ENCODE results near the gene WDR18. TPM values are rescaled to one million over a fixed set of nuclear protein-coding genes. Genes with fewer than 3 reads are reported as not detected.

Gene WDR18
- total RNA-seq, 1 donor from 2014 or later: 19.4 TPM

GRCh38 chr19:973726-974563 is 10.2 kb upstream of the WDR18 start:
- peaks cover 36% of the 10 kb centered on the region for H3K36me3 ChIP-seq
- no peak overlapping the region for H3K27ac ChIP-seq (replicated peaks)
- peaks cover 13% of the 10 kb centered on the region for H3K9me3 ChIP-seq (replicated peaks)
- H3K4me3 ChIP-seq: no peak overlapping the region
- peaks cover 2% of the 10 kb centered on the region for H3K27me3 ChIP-seq (ENCODE audit: low read depth)
- DNase-seq: no peak
- TF ChIP-seq CTCF (IDR thresholded peaks at IDR 0.05; ENCODE audit: borderline replicate concordance): no peak
- intact Hi-C loops (cut with micrococcal nuclease): no loop called here
- no peaks in the 10 kb centered on the region for H3K4me1 ChIP-seq

GRCh38 chr19:974564-975257 is 9.4 kb upstream of the WDR18 start:
- H3K36me3 ChIP-seq: peaks cover 28% of the 10 kb centered on the region
- H3K4me3 ChIP-seq: no peak overlapping the region
- DNase-seq: no peak
- no peak overlapping the region for H3K27ac ChIP-seq (replicated peaks)
- intact Hi-C loops (cut with micrococcal nuclease): no loop called here
- TF ChIP-seq CTCF (IDR thresholded peaks at IDR 0.05; ENCODE audit: borderline replicate concordance): no peak
- H3K9me3 ChIP-seq (replicated peaks): peaks cover 13% of the 10 kb centered on the region
- no peaks in the 10 kb centered on the region for H3K4me1 ChIP-seq
- peaks cover 8% of the 10 kb centered on the region for H3K27me3 ChIP-seq (ENCODE audit: low read depth)

- Histone ChIP-seq H3K27ac (replicated peaks) (no peak overlapping the region), H3K36me3 (peaks cover 10% of the 10 kb centered on the region), H3K9me3 (replicated peaks) (peaks cover under 1% of the 10 kb centered on the region), H3K4me3 (no peak overlapping the region), H3K4me1 (no peaks in the 10 kb centered on the region), H3K27me3 (ENCODE audit: low read depth) (peaks cover 8% of the 10 kb centered on the region)
- no peak for DNase-seq
- intact Hi-C loops (cut with micrococcal nuclease): no loop called here
- TF ChIP-seq CTCF (IDR thresholded peaks at IDR 0.05; ENCODE audit: borderline replicate concordance): no peak
Observed at GRCh38 chr19:976476-976875, 7.7 kb upstream of the WDR18 start.

- peaks cover 8% of the 10 kb centered on the region for H3K27me3 ChIP-seq (ENCODE audit: low read depth)
- no peak for DNase-seq
- H3K4me1 ChIP-seq: no peaks in the 10 kb centered on the region
- intact Hi-C loops (cut with micrococcal nuclease): no loop called here
- TF ChIP-seq CTCF (IDR thresholded peaks at IDR 0.05; ENCODE audit: borderline replicate concordance): no peak
- no peak overlapping the region for H3K4me3 ChIP-seq
- no peaks in the 10 kb centered on the region for H3K9me3 ChIP-seq (replicated peaks)
- no peak overlapping the region for H3K27ac ChIP-seq (replicated peaks)
- peaks cover 4% of the 10 kb centered on the region for H3K36me3 ChIP-seq
Observed at GRCh38 chr19:977058-977464, 7.1 kb upstream of the WDR18 start.

GRCh38 chr19:979318-979741 is 4.8 kb upstream of the WDR18 start:
- no peak overlapping the region for H3K27ac ChIP-seq (replicated peaks)
- H3K27me3 ChIP-seq (ENCODE audit: low read depth): peaks cover 8% of the 10 kb centered on the region
- H3K36me3 ChIP-seq: no peaks in the 10 kb centered on the region
- H3K9me3 ChIP-seq (replicated peaks): no peaks in the 10 kb centered on the region
- DNase-seq: no peak
- intact Hi-C loops (cut with micrococcal nuclease): no loop called here
- H3K4me3 ChIP-seq: no peak overlapping the region
- no peak for TF ChIP-seq CTCF (IDR thresholded peaks at IDR 0.05; ENCODE audit: borderline replicate concordance)
- H3K4me1 ChIP-seq: peaks cover 21% of the 10 kb centered on the region
